SHP77 (cell line): ENCODE results near the gene SF3A2.
A peak's percentile ranks its signal among the peaks of the same experiment; 100 is the strongest.

Experiments used
- DNase-seq, 2 experiments: peaks; one replicate each; lab custom pipeline; 2025; lab: John Stamatoyannopoulos, UW

SF3A2 gene

DNA sequence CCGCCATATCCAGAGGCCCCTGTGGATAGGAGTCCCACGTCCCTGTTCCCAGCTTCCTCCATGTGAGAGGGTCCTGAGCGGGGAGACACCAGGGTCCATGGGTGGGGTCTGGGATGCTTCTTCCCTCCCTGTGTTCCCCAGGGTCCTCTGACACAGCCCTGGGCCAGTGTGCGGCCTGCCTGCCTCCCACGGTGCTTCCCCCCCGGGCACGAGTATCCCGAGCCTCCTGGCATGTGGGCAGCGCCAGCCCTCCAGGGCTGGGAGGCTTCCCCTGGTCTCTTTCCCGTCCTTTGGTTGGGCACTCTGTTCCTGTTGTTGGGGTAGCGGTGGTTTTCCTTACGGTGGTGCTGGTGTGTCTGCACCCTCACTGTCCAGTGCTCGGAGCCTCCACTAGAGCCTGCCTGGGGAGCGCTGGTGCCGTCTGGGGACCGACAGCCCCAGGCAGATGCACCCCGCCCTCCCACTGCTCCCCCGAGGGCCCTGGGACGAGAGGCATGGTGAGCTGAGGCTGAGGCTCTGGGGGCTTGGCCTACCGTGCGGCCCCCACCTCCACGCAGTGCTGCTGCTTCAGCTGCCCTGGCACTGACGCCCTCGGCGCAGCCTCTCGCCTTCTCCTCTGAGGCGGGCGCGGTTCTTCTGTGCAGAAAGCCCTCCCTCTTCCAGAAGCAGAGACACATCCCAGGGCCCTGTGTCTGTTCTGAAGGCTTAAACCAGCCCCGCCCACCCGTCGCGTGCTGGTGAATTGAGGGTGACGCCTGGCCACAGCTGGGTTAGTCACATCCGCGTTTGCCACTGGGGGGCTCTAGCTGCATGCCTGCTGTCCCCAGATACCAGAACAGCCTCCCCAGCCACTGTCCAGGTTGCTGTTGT lies 28.4 kb upstream of the SF3A2 start:
- no peak for DNase-seq

DNA sequence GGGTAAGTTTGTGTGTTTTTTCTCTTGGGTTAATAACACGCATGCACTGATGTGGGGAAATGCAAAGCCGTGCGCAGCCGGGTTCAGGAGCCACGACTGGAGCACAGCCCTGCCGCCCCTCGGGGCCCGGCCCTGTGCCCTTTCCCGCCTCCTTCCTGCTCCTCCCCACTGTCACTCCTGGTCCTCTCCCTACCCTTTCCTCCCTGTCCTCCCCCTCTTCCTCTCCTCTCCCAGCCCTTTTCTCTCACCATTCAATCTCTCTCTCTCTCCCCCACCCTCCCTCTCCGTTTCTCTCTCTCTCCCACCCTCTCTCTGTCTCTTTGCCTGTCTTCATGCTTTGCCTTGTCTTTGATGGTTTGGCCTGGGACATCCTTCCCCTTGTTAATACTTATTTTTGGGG lies 27.6 kb upstream of the SF3A2 start:
- no peak for DNase-seq

DNA sequence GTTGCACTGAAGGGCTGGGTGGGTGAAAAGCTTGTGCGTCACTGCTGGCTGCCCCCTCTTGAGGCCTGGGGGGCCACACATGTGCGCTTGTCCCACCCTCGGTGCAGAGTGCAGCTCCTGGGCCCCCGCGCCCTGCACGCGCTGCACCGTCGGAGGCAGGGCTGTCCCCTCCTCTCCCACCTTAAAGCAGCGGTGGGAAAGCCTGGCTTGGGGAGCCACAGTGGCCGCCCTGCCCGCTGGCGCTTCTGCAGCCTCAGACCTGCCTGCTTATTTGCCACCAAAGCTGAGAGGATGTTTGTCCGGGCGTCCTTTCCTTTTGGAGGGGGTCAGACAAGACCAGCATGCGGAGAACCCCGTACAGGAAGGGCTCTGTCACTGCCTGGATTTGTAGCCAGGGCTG lies 27.2 kb upstream of the SF3A2 start:
- no peak for DNase-seq

GRCh38 chr19:2210206-2210605 lies 26.4 kb upstream of the SF3A2 start:
- DNase-seq, result no peak

DNA sequence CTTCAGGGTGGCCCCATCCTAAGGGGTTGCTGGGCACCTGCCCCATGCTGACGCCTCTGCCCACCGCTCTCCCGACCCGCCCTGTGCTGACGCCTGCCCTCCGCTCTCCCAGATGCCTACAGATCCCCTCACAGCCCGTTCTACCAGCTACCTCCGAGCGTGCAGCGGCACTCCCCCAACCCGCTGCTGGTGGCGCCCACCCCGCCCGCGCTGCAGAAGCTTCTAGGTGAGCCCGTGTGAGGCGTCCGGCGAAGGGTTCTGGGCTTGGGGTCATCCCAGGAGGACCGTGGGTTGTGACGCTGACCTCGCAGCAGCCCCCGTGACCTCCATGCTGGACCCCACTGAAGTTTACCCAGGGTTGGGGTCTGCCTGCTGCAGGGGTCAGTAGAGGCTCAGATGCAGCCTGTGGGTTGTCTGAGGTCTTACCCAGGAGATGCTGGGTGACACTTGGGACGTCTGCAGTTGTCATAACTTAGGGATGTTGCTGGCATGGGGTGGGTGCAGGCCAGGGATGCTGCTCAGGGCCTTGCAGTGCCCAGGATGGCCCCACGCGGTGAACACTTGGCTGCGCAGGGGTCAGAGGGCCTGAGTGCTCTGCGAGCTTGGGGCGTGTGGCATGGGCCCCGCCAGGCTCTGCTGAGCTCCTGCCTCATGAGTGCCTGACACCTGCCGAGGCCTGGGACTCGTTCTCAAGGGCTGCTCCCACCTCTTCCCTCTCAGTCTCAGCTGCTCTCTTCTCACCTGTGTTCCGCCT lies 25.5 kb upstream of the SF3A2 start:
- no peak for DNase-seq

GRCh38 chr19:2212861-2213711 lies 23.5 kb upstream of the SF3A2 start:
- DNase-seq, result no peak

- peak; percentile 24 to 49 for DNase-seq
Measured at GRCh38 chr19:2213799-2214198, 22.8 kb upstream of the SF3A2 start.

DNA sequence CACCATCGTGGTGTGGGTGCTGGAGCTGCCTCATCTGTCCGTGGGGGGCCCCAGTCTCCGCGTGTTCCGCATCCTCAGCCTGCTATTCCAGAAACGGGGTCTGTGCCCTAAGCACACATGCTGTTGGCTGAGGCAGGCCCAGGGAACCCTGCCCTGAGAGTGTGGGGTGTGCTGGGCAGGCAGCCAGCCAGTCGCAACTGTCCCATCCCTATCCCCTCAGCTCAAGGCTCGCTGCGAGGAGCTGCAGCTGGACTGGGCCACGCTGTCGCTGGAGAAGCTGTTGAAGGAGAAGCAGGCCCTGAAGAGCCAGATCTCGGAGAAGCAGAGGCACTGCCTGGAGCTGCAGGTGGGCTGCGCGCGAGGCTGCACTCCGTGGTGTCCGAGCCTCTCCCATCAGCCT lies 22.4 kb upstream of the SF3A2 start:
- DNase-seq, result no peak

- DNase-seq, result no peak
Measured at GRCh38 chr19:2215281-2215751, 21.3 kb upstream of the SF3A2 start.

DNA sequence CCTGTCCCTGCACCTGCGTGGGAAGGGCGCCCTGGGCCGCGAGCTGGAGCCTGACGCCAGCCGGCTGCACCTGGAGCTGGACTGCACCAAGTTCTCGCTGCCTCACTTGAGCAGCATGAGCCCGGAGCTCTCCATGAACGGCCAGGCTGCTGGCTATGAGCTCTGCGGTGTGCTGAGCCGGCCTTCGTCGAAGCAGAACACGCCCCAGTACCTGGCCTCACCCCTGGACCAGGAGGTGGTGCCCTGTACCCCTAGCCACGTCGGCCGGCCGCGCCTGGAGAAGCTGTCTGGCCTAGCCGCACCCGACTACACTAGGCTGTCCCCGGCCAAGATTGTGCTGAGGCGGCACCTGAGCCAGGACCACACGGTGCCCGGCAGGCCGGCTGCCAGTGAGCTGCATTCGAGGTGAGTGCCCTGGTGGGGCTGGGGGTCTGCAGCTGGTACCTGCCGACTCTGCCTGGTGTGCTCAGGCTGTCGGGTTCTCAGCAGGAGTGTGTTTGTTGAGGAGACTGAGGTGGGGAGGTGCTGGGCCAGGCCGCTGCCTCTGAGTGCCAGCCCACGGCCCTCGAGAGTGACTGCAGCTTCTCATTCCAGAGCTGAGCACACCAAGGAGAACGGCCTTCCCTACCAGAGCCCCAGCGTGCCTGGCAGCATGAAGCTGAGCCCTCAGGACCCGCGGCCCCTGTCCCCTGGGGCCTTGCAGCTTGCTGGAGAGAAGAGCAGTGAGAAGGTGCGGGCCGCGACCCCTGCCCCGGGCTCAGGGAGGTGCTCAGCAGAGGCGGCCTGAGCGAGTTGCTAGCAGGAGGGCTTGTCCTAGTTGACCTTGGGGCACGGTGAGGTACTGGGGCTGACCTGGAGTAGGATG lies 20.0 kb upstream of the SF3A2 start:
- DNase-seq, result no peak

DNA sequence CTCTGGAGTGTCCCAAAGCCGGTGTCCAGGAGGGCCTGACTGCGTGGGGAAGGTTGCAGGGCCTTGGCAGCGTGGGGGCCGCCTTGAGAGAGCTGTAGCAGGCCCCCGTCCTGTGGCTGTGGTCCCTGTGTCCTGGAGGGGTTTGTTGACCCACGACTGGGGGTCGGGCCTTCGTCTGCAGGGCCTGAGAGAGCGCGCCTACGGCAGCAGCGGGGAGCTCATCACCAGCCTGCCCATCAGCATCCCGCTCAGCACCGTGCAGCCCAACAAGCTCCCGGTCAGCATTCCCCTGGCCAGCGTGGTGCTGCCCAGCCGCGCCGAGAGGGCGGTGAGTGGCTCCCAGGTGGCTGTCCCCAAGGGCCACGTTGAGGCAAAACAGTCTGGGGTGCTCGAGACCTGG lies 19.0 kb upstream of the SF3A2 start:
- no peak for DNase-seq

- DNase-seq, result no peak
Measured at GRCh38 chr19:2219726-2220125, 16.9 kb upstream of the SF3A2 start.

DNA sequence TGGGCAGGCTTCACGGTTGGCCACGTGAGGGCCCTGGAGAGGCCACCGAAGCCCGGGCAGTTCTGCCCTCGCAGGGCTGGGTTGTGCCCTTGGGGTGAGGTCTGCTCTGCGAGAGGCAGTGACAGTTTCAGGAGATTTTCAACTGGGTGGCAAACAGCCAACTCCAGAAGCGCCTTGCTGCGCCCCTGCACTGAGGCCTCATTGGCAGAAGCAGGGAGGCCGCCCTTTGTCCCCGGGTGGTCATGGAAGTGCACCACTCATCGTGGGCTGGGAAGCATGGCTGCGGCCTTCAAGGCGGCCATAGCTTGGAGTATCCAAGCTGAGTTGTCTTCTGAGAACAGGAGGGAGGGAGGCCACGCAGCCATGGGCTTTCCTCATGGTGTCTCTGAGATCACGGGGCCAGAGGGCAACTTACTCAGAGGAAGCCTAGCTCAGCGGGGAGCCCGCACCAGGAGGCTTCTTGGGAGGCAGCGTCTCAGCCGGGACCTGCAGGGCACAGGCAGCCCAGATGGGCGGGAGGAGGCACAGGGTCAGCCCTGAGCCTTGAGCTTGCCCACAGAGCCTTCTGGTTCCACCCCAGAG lies 15.3 kb upstream of the SF3A2 start:
- DNase-seq, result no peak

DNA sequence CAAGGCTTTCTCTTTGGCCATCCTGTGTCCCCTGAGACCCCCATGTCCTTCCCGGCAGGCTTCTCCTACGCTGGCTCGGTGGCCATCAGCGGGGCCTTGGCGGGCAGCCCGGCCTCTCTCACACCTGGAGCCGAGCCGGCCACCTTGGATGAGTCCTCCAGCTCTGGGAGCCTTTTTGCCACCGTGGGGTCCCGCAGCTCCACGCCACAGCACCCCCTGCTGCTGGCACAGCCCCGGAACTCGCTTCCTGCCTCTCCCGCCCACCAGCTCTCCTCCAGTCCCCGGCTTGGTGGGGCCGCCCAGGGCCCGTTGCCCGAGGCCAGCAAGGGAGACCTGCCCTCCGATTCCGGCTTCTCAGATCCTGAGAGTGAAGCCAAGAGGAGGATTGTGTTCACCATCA lies 14.7 kb upstream of the SF3A2 start:
- DNase-seq, result no peak

- DNase-seq, result no peak
Measured at GRCh38 chr19:2223391-2223790, 13.2 kb upstream of the SF3A2 start.

DNA sequence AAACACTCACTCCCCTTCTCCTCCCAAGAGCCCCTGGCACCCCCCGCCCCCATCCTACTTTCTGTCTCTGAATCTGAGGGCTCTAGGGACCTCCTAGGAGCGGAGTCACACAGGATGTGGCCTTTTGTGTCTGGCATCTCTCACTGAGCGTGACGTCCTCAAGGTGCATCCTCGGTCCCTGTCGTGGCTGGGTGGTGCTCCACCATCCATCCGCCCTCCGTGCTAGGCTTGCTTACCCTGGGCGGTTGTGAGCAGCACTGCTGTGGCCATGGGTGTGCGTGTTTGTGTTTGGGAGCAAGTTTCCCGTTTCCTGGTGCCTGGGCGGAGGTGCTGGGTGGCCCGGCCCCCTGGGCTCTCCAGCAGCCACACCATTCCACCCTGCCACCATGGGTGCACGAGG lies 12.7 kb upstream of the SF3A2 start:
- no peak for DNase-seq

GRCh38 chr19:2224754-2225349 lies 11.8 kb upstream of the SF3A2 start:
- no peak for DNase-seq

GRCh38 chr19:2225415-2226050 lies 11.1 kb upstream of the SF3A2 start:
- no peak for DNase-seq

DNA sequence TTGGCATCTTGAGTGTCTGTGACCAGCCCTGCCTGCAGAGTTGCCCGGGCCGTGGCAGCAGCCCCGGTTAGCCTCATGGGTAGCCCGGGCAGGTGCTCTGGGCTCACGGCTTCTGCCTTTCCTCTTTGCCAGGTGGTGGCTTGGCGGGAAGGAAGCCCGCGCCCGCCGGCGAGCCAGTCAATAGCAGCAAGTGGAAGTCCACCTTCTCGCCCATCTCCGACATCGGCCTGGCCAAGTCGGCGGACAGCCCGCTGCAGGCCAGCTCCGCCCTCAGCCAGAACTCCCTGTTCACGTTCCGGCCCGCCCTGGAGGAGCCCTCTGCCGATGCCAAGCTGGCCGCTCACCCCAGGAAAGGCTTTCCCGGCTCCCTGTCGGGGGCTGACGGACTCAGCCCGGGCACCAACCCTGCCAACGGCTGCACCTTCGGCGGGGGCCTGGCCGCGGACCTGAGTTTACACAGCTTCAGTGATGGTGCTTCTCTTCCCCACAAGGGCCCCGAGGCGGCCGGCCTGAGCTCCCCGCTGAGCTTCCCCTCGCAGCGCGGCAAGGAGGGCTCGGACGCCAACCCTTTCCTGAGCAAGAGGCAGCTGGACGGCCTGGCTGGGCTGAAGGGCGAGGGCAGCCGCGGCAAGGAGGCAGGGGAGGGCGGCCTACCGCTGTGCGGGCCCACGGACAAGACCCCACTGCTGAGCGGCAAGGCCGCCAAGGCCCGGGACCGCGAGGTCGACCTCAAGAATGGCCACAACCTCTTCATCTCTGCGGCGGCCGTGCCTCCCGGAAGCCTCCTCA lies 10.4 kb upstream of the SF3A2 start:
- no peak for DNase-seq
